HepG2 (cell line): Measurements from ENCODE around the gene ZKSCAN3. TPM values are rescaled to one million over a fixed set of nuclear protein-coding genes. Genes with fewer than 3 reads are reported as not detected.

Source experiments
- ATAC-seq: fragments of 200-7000 bp; cut with Tn5 transposase; 3 replicates; pipeline ENCODE4 v1.9.1; 2020; ENCODE audit warnings: mild to moderate bottlenecking, moderate library complexity
- BruUV-seq: library from RNA; stranded (reverse); fragments of 400-500 nt; replicated peaks from 2 replicates; lab custom pipeline; 2021; lab: Mats Ljungman, UMichigan
- CTCF ChIA-PET: fragments of 300-600 bp; formaldehyde crosslinking; extraction: SDS; loops from one replicate; lab custom pipeline; 2021; ENCODE audit warnings: low total read pairs, inconsistent platforms, low intra/inter-chr PET ratio; lab: Yijun Ruan, JAX
- POLR2A ChIA-PET: fragments of 350-600 bp; sonication (Branson Sonifier 250); formaldehyde crosslinking; loops from one replicate; lab custom pipeline; 2020; ENCODE audit warnings: antibody characterized with exemption, inconsistent platforms; lab: Yijun Ruan, JAX
- DNase-seq: peaks from one replicate; pipeline ENCODE4 v3.0.0-alpha.2; 2015; ENCODE audit warnings: low spot score
- FAIRE-seq: peaks from 3 replicates; lab custom pipeline; 2011; peaks lifted over from hg19 to GRCh38; lab: Jason Lieb, UNC
- H2AFZ ChIP-seq: one replicate; pipeline ENCODE4 v1.6.1; 2011; ENCODE audit warnings: low read length, inconsistent platforms
- H3K27ac ChIP-seq: fragments of 300-600 bp; 3 replicates; pipeline ENCODE4 v1.8.0; 2011; ENCODE audit warnings: mixed run types, mild to moderate bottlenecking, mixed read lengths, low read length, inconsistent platforms; ENCODE audit not compliant: insufficient read depth; ENCODE audit errors: extremely low read length
- H3K27me3 ChIP-seq, 2 experiments: fragments of 200-600 bp in 1 of 2; 2 replicates in 1 of 2; 3 replicates in 1 of 2; pipeline versions ENCODE4 v1.6.0 to v1.8.0; 2011; ENCODE audit warnings: low read length in 2 of 2, mild to moderate bottlenecking in 2 of 2, moderate library complexity in 2 of 2, inconsistent platforms in 1 of 2; ENCODE audit not compliant: insufficient read depth in 2 of 2, control insufficient read depth in 1 of 2
- H3K36me3 ChIP-seq, 2 experiments: fragments of 200-600 bp in 1 of 2; replicated peaks in 1 of 2; 2 replicates in 1 of 2; 3 replicates in 1 of 2; pipeline versions ENCODE4 v1.5.1 to v1.8.0; 2011; ENCODE audit warnings: low read length in 2 of 2, inconsistent platforms in 1 of 2; ENCODE audit not compliant: insufficient read depth in 2 of 2, control insufficient read depth in 1 of 2
- H3K4me1 ChIP-seq: 2 replicates; pipeline ENCODE4 v1.5.1; 2012; ENCODE audit warnings: low read length, inconsistent platforms; ENCODE audit not compliant: insufficient read depth
- H3K4me2 ChIP-seq: 2 replicates; pipeline ENCODE4 v1.6.0; 2011; ENCODE audit warnings: low read depth, low read length, inconsistent platforms
- H3K4me3 ChIP-seq, 3 experiments: fragments of 200-600 bp in 1 of 3; sonication (generic), shearing (Covaris generic) in 1 of 3; replicated peaks in 1 of 3; 2 replicates each; pipeline ENCODE4 v1.5.1; 2011 to 2016; ENCODE audit warnings: low read length in 3 of 3, inconsistent platforms in 2 of 3, low read depth in 2 of 3, mild to moderate bottlenecking in 2 of 3, control low read depth in 1 of 3, mixed read lengths in 1 of 3; ENCODE audit not compliant: insufficient read depth in 1 of 3
- H3K79me2 ChIP-seq: one replicate; pipeline ENCODE4 v1.6.1; 2011; ENCODE audit warnings: low read length, inconsistent platforms; ENCODE audit not compliant: insufficient read depth
- H3K9ac ChIP-seq: 2 replicates; pipeline ENCODE4 v1.6.0; 2011; ENCODE audit warnings: mild to moderate bottlenecking, low read depth, low read length, inconsistent platforms; ENCODE audit not compliant: insufficient read depth
- H3K9me3 ChIP-seq: 2 replicates; pipeline ENCODE4 v1.5.1; 2012; ENCODE audit warnings: mild to moderate bottlenecking, low read length
- H4K20me1 ChIP-seq: 2 replicates; pipeline ENCODE4 v1.6.0; 2011; ENCODE audit warnings: inconsistent platforms, mild to moderate bottlenecking, low read length, moderate library complexity; ENCODE audit not compliant: insufficient read depth
- CREB3 ChIP-seq: sonication (generic); formaldehyde crosslinking; IDR thresholded peaks from 2 replicates; pipeline ENCODE4 v1.5.0; 2020; ENCODE audit warnings: missing genetic modification reagents
- DMAP1 ChIP-seq: IDR thresholded peaks from 2 replicates; pipeline ENCODE4 v1.6.1; 2016
- HOXA7 ChIP-seq: sonication (generic); formaldehyde crosslinking; IDR thresholded peaks from 2 replicates; pipeline ENCODE4 v1.8.1; 2022; ENCODE audit warnings: mild to moderate bottlenecking, missing genetic modification reagents, moderate library complexity
- IKZF1 ChIP-seq: fragments of 450-650 bp; IDR thresholded peaks from 2 replicates; pipeline ENCODE4 v1.7.1; 2016
- MEF2D ChIP-seq: sonication (generic); formaldehyde crosslinking; IDR thresholded peaks from 2 replicates; pipeline ENCODE4 v1.5.1; 2020; ENCODE audit warnings: mild to moderate bottlenecking, missing genetic modification reagents
- MEIS2 ChIP-seq: sonication (generic); formaldehyde crosslinking; IDR thresholded peaks from 2 replicates; pipeline ENCODE4 v1.9.0; 2021; ENCODE audit warnings: mild to moderate bottlenecking, missing genetic modification reagents
- NFIC ChIP-seq: IDR thresholded peaks from 2 replicates; pipeline ENCODE4 v1.6.1; 2012; ENCODE audit warnings: mild to moderate bottlenecking, low read length, inconsistent platforms
- SMC3 ChIP-seq: IDR thresholded peaks from 2 replicates; pipeline ENCODE4 v1.6.1; 2011; ENCODE audit warnings: low read length, improper control_type of control experiment
- SNAPC2 ChIP-seq: sonication (generic); formaldehyde crosslinking; IDR thresholded peaks from 2 replicates; pipeline ENCODE4 v1.8.1; 2022; ENCODE audit warnings: mild to moderate bottlenecking, missing genetic modification reagents
- TCF7 ChIP-seq: sonication (generic); IDR thresholded peaks from 2 replicates; pipeline ENCODE4 v1.6.1; 2016; ENCODE audit warnings: antibody characterized with exemption, low read depth
- TRAFD1 ChIP-seq: sonication (generic); formaldehyde crosslinking; IDR thresholded peaks from 2 replicates; pipeline ENCODE4 v1.5.1; 2020; ENCODE audit warnings: missing genetic modification reagents, mild to moderate bottlenecking, borderline replicate concordance
- ZBTB1 ChIP-seq: sonication (generic); formaldehyde crosslinking; IDR thresholded peaks from 2 replicates; pipeline ENCODE4 v1.4.0; 2020; ENCODE audit warnings: missing genetic modification reagents, borderline replicate concordance
- ZBTB42 ChIP-seq: sonication (generic); formaldehyde crosslinking; IDR thresholded peaks from 2 replicates; pipeline ENCODE4 v1.5.0; 2020; ENCODE audit warnings: mild to moderate bottlenecking, missing genetic modification reagents
- ZKSCAN1 ChIP-seq: fragments of 150-350 bp; IDR thresholded peaks from 2 replicates; pipeline ENCODE4 v1.6.1; 2014; ENCODE audit warnings: low read length
- ZNF3 ChIP-seq: IDR thresholded peaks from 2 replicates; pipeline ENCODE4 v1.7.0; 2017; ENCODE audit warnings: inconsistent platforms
- ZNF703 ChIP-seq: sonication (generic); formaldehyde crosslinking; IDR thresholded peaks from 2 replicates; pipeline ENCODE4 v1.5.1; 2020; ENCODE audit warnings: missing genetic modification reagents, mild to moderate bottlenecking, moderate library complexity, borderline replicate concordance
- ZNF737 ChIP-seq: sonication (generic); formaldehyde crosslinking; IDR thresholded peaks from 2 replicates; pipeline ENCODE4 v1.5.0; 2020; ENCODE audit warnings: missing genetic modification reagents, mild to moderate bottlenecking, borderline replicate concordance
- ZNF746 ChIP-seq: sonication (generic); formaldehyde crosslinking; IDR thresholded peaks from 2 replicates; pipeline ENCODE4 v1.8.0; 2022; ENCODE audit warnings: mild to moderate bottlenecking, missing genetic modification reagents
- ZNF891 ChIP-seq: sonication (generic); formaldehyde crosslinking; IDR thresholded peaks from 2 replicates; pipeline ENCODE4 v1.5.0; 2020; ENCODE audit warnings: mild to moderate bottlenecking, missing genetic modification reagents
- ZSCAN5A ChIP-seq: sonication (generic); formaldehyde crosslinking; IDR thresholded peaks from 2 replicates; pipeline ENCODE4 v1.8.0; 2022; ENCODE audit warnings: mild to moderate bottlenecking, missing genetic modification reagents, borderline replicate concordance
- WGBS: methylation state at CpG from one replicate; pipeline ENCODE4 v1.1.6; 2017; ENCODE audit warnings: low lambda C conversion rate; 5-methylcytosine and 5-hydroxymethylcytosine counted together
- in situ Hi-C: cut with HindIII; loops from 2 replicates; pipeline ENCODE4 v1.10.0; 2017; ENCODE audit warnings: low pct_unique_long_range_greater_than_20kb; ENCODE audit not compliant: extremely low pct_ligation_motif_present
- intact Hi-C: fragments of 100-400 bp; cut with micrococcal nuclease; formaldehyde crosslinking; loops from one replicate; pipeline ENCODE4 v1.10.0; 2022; ENCODE audit not compliant: unreplicated experiment
- polyA plus RNA-seq, 8 experiments: library from polyadenylated mRNA; depleted of rRNA in 3 of 8; stranded (reverse) in 7 of 8; unstranded in 1 of 8; fragments of >200 nt; fragmentation: Illumina TruSeq in 4 of 8; extraction: Trizol in 4 of 8; gene quantifications; 2 replicates each; pipeline versions ENCODE4 v1.2.1 to v1.2.3, GENCODE V29; 2011 to 2016; ENCODE audit warnings: low read depth in 4 of 8, missing spikeins in 1 of 8, mixed read lengths in 1 of 8; ENCODE audit not compliant: insufficient read depth in 1 of 8
- total RNA-seq, 5 experiments: library from RNA; depleted of rRNA; stranded (reverse); fragments of >200 nt; fragmentation: Illumina TruSeq; extraction: Trizol; gene quantifications; 2 replicates each; pipeline ENCODE4 v1.2.3, GENCODE V29; 2016; ENCODE audit warnings: low read depth in 1 of 5
- TF ChIP-seq, protein P1 (sequence below): IDR thresholded peaks from 2 replicates; pipeline ENCODE4 v1.6.1; 2016; ENCODE audit warnings: missing genetic modification reagents, missing compliant biosample characterization

Gene ZKSCAN3
- total and polyA plus RNA-seq, 2 of the 13 experiments (the other 11 are each of a cell fraction or from before 2014, with no cell fraction given), result 3.3 to 7.4 TPM

DNA sequence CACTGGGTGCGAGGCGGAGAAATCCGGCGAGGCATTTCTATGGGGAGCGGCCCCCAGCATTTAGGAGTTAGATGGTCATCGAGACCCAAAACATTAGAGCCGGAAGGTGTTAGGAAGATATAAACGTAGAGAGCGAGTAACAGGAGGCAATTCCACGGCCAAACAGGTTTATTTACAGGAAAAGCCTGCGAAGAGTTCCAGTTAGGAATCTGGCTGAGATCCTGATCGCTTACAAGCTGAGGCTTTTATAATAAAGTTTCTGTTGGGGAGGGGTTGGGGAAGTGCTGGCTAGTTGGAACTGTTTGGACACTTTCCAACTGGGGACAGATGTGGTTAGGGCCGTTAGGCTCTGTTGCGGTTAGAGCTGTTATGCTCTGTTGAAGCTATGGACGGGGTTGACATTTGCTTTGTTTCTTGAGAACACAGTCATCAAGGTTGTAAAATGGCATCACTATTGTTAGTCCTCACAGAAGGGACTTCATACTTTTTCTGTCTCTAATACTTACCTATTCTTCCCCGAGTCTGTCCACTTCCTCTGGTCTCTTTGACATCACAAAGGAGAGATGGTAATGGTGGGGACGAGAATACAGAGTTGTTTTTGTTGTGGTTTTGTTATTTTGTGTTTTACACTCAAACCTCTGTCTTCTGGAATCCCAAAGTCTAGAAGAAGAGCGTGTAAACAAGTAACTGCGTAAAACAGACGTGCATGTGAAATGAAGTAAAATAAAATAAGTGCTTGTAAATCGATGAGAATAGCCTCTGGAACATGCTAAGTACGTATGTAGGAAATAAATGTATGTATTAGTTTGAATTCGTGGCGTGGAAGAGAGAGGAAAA, 13.2 kb upstream of the ZKSCAN3 start:
- Histone ChIP-seq H3K9ac (peak overlapping the region; percentile 88), H3K9me3 (peaks cover 8% of the 10 kb centered on the region), H3K79me2 (peaks cover 9% of the 10 kb centered on the region), H3K4me1 (peaks cover 25% of the 10 kb centered on the region), H3K4me3 (peak overlapping the region; percentile 78 to 94 (median 80)), H2AFZ (peak overlapping the region; percentile 9), H3K27me3 (no peaks in the 10 kb centered on the region; a peak in 1 of 5 replicates), H3K36me3 (no peaks in the 10 kb centered on the region), H3K27ac (peak overlapping the region; percentile 96), H4K20me1 (no peaks in the 10 kb centered on the region), H3K4me2 (peak overlapping the region; percentile 87)
- ATAC-seq (peak; percentile 38), DNase-seq (peak; percentile 44), FAIRE-seq (peak; percentile 36)
- BruUV-seq, result no TSS peak
- ChIA-PET CTCF (no interaction called here), POLR2A (interaction anchor here (0.6 to 4.9 kb wide), 25 partner anchors 9 to 864 kb away, joined by 3 to 108 read pairs (median 9); partner anchors contain the start of genes PGBD1, ZKSCAN3, ZKSCAN4 and ZKSCAN8)
- in situ Hi-C loops, result no loop called here
- intact Hi-C loops, result no loop called here
- WGBS, result 4% methylated on average over 24 of the region's 24 CpGs
- TF ChIP-seq ZKSCAN1 (0 out of 2 replicates have a peak, but pooled peaks have one; percentile 22), ZBTB1 (CRISPR knock-in tag) (no peak), IKZF1 (no peak), ZNF737 (CRISPR knock-in tag) (0 out of 2 replicates have a peak, but pooled peaks have one; percentile 37), ZNF703 (CRISPR knock-in tag) (no peak), SNAPC2 (CRISPR knock-in tag) (0 out of 2 replicates have a peak, but pooled peaks have one; percentile 2), ZNF746 (no peak), TRAFD1 (CRISPR knock-in tag) (no peak), ZBTB42 (CRISPR knock-in tag) (peak; percentile 88), ZNF3 (CRISPR knock-in tag) (no peak), NFIC (0 out of 2 replicates have a peak, but pooled peaks have one; percentile 18), ZNF891 (CRISPR knock-in tag) (0 out of 2 replicates have a peak, but pooled peaks have one; percentile 9), MEF2D (CRISPR knock-in tag) (0 out of 2 replicates have a peak, but pooled peaks have one; percentile 33), MEIS2 (CRISPR knock-in tag) (0 out of 2 replicates have a peak, but pooled peaks have one; percentile 20), DMAP1 (CRISPR knock-in tag) (no peak), CREB3 (no peak), HOXA7 (CRISPR knock-in tag) (no peak), TCF7 (no peak), SMC3 (peak; percentile 3; the same call in 1 of the 2 replicates), ZSCAN5A (CRISPR knock-in tag) (peak; percentile 6; the same call in 1 of the 2 replicates)
- TF ChIP-seq, protein P1, sequence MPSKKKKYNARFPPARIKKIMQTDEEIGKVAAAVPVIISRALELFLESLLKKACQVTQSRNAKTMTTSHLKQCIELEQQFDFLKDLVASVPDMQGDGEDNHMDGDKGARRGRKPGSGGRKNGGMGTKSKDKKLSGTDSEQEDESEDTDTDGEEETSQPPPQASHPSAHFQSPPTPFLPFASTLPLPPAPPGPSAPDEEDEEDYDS, result peak; percentile 32; the same call in 1 of the 2 replicates
